NCI-H82 (cell line): Measurements from ENCODE around the gene PIGV.

Experiments
- DNase-seq: peaks from one replicate; lab custom pipeline; 2025; lab: John Stamatoyannopoulos, UW

PIGV gene

DNA sequence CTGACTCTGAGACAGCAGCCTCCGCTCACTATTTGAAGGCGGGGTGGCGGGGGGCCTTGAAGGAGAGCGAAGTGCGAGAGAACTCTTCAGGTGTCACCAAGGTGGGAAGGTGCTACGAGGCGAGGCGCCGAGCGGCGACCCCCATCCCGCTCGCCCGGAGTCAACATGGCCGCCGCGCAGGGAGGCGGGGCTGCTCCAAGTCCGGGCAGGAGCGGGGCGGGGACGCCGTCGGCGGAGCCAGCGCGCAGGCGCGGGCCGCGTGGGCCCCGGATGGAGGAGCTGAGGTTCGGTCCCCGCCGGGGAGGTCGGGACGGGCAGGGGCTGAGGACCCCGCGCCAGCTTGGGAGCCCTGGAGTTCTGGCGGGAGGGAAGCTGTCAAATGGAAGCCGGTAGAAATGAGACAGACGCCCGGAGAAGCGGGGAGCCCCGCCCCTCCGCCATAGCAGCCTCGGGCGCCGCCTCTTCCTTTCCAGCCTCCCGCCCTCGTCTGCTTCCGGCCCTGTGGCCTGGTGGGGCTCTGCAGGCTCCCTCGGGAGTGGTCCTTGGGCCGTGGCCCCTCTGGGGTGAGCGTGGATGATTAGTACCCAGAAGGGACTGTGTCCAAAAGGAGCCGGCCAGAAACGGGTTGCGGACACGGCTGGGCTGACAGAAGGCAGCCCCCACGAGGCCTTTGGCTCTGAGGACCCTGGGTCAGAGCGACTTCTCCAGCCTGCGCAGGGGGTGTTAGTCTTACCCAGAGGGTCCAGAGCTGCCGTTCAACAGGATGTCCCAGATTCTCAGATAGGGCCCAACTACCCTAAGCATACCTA lies at the start of gene PIGV:
Gene PIGV, plus strand, starts transcription at position 245 of the 809 bp plus-strand sequence. CDS start 2,866 bp downstream, outside the sequence.
- DNase-seq: peak; percentile 96

DNA sequence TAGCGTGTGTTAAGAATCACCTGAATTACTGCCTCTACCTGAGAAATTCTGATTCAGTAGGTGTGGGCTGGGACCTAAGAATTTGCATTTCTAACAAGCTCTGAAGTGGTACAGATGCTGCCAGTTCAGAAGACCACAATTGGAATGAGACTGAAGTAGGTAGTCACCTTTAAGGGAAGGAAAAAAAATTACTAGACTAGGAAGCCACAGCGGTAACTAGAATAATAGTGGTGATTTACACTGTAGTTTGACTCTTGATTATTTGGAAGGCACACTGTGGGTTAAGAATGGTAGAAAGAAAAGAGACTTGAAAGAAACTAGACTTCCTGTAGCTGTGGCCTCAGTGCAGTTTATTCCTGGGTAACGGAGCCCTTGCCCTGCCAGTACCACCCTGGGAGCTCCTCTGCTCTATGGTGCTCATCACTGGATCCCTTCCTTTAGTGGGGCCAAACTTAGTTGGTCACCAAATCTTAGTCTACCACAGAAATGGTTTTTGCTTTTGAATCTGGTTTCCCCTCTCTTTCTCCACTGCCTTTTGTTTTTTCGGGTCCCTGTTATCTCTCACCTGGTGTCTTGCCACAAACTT lies 48.3 kb upstream of the PIGV start:
- no peak for DNase-seq

DNA sequence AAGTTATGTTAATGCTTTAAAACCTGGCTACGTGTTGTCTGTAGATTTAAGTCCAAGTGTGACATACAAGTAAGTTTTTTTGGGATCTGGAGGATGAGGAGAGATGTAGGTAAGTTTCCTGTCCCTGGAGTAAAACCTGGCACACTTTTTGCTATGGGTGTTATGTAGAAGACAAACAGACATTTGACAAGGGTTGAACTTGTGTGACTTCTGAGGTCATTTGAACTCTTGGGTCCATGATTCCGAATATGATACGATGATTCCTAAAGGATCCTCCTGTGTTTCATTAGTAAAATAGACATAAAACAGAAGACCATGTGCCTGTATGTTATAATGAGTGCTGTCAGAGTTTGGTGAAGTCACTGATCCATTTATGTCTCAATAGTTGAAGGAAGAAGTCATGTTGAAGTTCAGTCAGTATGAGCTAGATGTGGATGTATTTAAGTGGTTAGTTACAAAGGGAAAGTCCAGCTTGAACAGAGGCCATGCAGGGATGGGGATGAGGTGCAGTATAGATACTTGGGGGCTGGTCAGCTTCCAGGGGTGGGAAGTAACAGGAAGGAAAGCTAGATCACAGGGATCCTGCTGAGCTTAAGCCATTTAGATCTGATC lies 47.6 kb upstream of the PIGV start:
- DNase-seq: no peak

DNA sequence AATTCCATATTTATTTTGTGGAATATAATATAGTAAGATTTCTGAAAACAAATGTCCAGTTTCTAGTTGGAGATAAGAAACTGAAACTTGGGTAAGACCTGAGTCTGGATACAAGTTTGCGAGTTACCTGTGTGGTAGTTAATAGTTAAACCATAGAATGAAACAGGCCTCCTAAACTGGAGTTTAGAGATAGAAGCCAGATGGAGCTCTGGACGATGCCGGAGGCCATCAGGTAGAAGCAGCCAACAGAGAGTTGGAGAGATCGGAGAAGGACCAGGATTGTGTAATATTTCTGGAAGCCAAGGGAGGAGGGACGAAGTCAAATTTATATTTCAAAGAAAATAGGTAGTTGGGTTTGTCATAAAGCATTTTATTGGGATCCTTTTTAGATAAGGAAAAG lies 46.8 kb upstream of the PIGV start:
- DNase-seq: no peak

DNA sequence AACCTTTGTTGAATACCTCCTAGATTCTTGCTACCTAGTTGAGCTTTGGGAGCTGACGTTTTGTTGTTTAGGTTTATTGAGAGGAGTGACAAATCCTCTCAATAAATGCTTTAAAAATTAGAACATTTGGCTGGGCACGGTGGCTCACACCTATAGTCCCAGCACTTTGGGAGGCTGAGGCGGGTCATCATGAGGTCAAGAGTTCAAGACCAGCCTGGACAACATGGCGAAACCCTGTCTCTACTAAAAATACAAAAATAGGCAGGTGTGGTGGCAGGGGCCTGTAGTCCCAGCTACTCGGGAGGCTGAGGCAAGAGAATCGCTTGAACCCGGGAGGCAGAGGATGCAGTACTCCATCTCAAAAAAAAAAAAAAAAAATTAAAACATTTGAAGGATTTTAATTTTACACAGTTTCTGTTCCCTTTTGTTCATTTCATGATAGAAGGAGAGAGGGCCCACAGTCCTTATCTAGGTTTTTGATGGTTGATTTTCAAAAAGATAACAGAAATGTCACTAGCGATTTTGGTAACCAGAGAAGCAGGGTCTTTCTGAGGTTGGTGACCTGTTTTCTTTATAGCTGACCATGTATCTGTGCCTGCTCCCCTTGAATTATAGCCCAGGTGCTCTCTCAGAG lies 44.2 kb upstream of the PIGV start:
- DNase-seq: no peak

DNA sequence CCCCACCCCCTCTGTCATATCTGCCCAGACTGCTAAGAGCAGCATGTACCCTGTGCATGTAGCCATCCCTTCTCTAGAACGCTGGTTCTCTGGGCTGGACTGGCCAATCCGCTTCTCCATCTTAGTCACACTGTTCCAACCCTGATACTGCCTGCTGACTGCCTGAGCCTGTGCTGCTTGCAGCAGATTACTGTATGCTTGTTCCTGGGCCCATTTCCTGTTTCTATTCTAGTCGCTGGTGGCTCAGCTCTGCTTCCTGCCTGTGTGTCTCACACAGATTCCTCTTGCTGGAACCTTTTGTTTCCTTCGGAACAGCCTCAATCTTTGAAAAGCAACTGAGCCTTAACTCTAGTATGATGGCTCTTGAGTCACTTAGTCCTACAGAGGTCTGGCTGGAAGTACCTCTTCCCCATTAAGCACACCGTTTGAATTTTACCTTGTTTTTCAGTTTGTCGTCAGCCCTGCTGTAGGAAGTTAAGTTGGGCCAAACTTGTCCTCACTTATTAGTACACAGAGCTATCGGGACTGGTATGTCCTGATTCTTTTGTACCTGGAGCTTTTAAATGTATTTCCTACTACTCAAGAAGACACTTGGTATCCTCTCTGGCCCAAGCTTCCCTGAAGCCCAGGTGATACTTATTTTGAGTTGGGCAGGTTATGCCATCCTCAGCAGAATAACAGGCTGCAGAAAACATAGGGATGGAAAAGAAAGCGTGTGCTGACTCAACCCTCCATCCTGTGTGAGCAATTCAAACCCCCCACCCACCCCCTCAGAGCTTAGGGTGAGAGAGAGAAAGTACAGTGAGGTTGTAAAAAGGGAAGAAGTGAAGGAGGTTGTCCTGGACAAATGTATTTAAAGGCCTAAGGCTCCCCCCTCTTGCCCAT lies 43.4 kb upstream of the PIGV start:
- peak; percentile 34 for DNase-seq

DNA sequence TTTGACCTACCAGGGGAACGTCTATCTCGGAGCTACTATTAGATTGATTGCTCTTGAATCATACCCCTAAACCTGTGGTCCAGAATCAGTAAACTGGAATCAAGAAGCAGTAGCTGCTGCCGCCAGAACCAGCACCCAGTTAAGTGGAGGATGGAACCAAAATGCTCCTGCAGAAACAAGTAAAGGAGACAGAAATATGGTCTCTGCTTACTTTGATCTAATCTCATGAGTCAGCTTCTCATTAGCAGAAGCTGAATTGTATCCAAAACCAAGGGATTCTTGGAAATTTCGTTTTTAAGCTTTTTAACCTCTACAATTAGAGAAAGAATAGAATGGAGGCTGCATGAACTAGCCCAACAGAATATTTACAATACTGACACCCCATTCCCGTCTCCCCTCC lies 42.6 kb upstream of the PIGV start:
- no peak for DNase-seq

DNA sequence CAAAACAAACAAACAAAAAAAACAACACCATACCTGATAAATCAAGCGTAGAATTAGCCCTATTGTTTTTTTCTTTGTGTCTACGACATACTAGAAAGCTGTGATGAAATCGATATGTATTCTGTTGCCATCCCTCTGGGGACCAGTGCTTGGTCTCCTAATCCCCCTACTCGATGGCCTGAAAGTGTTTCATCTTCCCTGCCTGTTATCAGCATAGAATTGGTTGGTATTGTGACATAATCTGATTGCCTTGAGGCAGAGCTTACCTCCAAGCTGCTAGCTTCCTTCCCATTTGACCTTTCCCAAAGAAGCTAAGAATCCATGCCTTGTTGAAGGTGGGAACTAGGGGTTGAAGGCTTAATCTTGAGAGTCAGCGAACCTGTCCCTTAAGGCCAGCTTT lies 40.7 kb upstream of the PIGV start:
- DNase-seq: peak; percentile 53

DNA sequence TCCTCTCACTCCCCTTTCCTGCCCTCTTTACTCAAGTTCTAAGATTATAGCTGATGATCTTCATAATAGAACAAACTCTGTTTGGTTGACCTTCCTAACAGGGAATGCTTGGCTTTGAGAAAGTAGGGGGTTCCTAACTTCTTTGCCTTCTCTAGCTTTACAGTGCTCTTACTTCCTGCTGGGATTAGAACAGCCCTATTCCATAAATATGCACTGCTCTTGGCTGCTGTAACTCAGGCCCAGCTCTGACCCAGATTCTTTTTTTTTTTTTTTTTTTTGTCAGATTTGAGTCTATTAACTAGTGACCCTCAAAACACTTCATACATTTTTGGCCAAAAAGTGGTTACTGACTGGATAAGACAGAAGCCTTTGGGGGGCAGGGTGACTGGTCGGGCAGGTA lies 39.4 kb upstream of the PIGV start:
- no peak for DNase-seq

DNA sequence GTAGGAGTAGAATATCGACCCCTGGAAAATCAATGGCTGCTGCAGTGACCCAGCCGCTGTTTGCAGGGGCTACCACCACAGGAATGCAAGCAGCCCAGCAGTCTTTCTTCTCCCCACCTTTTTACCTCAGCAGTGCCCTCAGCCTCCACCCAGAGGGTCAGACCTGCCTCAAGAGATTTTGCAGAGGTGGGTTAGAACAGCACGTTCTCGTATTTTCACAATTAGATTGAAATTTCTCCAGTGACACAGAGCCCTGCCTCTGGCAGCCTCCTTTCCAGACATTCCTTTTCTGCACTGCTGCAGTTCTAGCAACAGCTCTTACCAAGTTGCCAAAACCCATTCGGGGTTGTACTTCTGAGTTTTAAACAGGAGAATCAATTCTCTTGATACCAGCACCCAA lies 38.3 kb upstream of the PIGV start:
- DNase-seq: no peak

DNA sequence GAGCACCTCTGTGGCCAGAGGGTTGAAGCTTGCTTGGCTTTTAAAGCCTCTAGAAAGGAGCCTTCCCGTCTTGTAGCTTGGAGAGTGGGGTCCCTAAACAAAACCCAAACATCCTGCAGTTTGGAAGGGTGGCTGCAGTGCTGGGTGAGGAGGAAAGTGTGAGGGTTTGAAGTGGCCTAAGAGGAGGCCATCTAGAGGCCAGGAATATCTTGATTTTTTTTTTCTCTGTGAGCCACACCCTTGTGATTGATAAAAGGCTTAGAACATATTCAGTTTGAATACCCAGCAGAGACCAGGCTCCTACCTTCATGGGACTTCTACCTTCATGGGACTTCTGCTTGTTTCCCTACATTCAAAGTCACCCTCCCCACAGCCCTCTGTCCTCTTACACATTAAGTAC lies 37.3 kb upstream of the PIGV start:
- DNase-seq: no peak

DNA sequence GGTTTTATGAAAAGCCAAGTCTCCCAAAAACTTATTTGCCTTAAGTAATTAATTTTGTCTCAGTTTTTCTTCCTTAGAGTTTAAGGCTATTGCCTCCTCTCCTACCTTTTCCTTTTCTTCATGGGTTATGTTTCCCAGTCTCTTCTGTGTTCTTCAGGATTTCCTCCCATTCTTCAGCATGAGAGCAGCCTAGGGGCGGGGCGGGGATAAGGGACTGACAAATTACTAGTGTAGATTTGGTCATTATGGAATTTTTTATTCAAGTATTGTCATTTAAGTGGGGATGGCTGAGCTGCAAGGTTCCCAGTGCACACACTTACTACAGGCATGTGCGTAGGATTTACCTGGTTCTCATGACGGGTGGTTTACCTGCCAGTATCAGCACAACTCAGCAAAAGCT lies 35.2 kb upstream of the PIGV start:
- DNase-seq: no peak

DNA sequence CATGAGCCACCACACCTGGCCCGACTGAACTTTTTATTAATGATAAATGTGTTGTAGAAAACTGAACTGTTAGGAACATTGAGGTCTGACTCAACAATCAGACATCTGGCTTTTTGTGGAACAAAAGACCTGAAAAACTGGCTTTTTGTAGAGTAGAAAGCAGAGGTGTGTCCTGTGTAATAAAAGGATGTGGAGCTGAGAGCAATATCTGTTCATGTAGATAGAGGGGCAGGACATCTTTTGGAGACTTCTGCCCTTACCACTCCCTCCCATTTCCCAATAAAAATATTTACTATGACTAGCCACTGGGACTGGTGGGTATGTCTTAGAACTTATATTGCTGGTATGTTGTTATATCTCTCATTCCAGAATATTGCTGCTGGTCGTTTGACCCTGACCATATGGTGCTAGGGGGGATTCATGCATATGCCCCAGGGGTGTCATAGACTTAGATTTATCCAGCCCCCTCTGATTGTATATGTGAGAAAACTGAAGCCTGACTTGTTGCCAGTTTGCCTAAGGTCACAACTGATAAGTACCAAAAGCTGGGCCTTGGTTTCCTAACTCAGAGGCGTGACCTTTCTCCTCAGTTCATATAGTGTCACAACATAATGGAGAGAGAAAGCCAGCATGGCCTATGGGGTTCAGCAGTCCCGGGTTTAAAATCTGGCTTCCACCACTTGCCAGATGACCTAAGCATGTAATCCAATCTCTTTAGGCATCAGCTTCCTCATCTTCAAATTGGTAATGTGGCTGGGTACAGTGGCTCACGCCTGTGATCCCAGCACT lies 33.5 kb upstream of the PIGV start:
- DNase-seq: peak; percentile 65

DNA sequence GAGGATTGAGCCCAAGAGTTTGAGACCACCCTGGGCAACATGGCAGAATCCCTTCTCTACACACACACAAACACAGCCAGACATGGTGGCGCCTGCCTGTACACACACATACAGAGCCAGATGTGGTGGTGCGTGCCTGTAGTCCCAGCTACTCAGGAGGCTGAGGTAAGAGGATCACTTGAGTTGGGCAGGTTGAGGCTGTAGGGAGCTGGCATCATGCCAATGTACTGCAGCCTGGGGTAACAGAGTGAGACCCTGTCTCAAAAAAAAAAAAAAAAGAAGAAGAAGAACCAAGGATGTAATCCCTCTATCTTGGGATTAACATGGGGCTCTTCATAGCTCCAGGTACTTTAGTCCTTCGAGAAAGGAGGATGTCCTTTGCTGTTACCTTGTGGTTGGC lies 29.4 kb upstream of the PIGV start:
- no peak for DNase-seq

DNA sequence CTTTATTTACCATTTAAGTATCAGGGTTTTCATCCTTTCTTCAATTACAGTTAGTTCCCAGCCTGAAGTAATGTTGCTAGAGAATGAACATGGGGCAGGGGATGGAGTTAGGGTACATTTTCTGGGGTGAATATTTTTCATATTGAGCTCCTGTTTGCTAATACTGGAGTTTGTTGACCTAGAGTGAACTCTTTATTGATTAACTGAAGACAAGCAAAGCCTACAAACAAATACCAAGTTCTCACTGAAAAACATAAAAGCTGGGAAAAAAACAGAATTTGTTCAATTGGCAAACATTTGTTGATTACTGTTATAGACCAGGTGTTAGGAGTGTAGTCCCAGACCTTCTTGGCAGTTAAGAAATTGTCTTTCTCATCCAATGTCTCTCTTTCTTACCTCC lies 28.2 kb upstream of the PIGV start:
- no peak for DNase-seq

DNA sequence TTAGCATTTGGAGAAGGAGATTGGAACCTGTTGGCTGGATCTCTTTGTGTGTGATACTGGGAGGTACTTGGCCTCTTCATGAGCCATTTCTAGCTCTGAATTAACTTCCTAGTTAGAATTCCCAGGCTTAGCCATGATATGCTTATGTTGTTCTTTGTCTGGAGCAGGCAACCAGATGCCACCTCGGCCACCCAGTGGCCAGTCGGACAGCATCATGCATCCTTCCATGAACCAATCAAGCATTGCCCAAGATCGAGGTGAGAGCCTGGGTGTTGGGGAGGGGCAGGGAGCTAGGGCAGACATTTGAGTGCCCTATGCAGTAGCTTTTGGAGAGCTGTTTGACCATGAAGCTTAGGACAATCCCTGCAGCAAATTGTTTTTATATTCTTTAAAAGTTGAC lies 26.5 kb upstream of the PIGV start:
- peak; percentile 24 for DNase-seq

DNA sequence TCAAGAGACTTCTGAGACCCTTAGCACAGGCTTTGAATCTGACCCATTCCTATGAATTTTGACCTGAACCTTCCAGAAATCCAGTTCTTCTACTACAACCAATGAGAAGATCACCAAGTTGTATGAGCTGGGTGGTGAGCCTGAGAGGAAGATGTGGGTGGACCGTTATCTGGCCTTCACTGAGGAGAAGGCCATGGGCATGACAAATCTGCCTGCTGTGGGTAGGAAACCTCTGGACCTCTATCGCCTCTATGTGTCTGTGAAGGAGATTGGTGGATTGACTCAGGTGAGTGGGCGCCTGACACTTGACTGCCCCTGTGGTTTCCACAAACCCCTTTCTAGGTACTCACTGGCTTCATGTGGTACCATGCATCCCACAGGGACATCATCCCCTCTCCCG lies 20.0 kb upstream of the PIGV start:
- DNase-seq: no peak

DNA sequence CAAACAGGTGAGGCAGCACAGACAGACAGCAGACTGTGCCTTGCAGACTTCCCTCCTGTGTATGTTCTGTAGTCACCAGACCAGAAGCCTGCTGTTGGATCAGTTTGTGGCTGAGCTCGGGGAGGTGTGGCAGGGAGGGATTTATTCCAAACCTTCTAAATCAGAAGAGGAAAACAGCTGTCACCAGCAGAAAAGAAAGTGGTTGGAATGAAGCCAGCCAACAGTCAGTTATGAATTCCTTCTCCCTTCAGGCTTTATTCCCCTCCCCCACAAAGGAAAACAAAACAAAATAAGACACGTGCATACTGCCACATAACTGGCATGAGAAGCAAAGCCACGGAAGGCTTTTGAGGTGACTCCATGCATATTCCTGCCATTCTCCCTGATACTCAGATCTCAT lies 19.0 kb upstream of the PIGV start:
- peak; percentile 70 for DNase-seq

DNA sequence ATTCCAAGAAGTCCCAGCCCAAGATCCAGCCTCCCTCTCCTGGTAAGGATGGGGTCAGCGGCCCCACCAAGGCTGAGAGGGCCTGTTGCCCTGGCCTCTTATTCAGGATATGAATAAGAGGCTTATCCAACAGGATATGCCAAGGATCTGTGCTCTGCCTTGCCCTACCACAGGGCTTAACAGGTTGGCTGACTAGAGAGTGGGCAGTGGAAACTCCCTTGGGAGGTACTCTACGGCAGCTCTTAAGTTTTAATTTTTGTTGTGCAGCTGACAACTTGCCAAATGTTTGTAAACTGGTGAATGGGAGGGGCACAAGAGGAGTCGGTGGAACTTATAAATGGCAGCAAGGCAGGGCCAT lies 16.5 kb upstream of the PIGV start:
- peak; percentile 62 for DNase-seq

DNA sequence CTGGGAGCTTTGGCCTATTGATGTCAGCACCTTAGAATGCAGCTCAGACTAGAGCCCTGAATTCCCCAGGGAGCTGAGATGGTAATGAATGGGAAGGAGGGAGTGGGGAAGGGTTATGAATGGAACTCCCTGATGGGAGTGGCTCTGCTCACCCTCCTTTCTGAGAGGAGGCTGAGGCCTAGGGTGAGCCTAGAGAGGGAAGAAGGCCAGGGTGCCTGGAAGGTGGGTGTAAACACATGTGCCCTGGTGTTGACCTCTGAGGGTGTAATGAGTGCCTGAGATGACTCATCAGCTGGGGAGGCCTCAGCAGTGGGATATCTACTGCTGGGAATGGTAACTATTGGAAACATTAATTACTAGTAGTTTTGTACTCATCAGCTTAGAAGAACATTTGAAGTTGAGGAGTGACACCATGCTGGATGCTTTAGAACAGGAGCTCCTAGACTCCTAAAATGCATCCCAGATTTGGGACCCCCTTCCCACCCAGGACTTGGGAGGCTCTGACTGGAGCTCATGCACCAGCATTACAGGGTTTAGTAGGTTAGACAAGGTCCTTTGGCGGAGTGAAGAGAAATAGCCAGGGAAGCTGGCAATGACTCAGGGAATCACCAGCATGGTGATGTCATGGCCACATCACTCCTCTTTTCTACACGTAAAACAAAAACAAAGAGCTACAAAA lies 16.0 kb upstream of the PIGV start:
- DNase-seq: peak; percentile 77

DNA sequence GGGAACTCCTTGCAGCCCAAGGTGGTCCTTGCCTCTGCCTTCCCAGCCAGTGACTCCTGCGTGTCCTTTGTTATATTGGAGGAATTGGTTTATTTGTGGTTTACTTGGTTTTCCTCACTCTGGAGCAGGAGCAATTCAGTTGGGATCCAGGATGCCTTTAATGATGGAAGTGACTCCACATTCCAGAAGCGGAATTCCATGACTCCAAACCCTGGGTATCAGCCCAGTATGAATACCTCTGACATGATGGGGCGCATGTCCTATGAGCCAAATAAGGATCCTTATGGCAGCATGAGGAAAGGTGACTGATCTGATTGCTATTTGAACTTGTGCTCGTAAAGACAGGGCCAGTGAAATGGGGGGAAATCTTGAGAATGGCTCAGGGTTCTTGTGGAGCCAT lies 15.1 kb upstream of the PIGV start:
- no peak for DNase-seq
